Measurements from ENCODE around the gene PRKCE. TPM values are rescaled to one million over a fixed set of nuclear protein-coding genes. Genes with fewer than 3 reads are reported as not detected.

The PRKCE gene
- total RNA-seq, 2 experiments from 2014 or later, result 24.9 to 26.2 TPM

GRCh38 chr2:45890819-45891218 is 239.3 kb downstream of the PRKCE start:
- CTCF ChIA-PET, result no interaction called here
- Histone ChIP-seq H3K36me3 (ENCODE audit: insufficient read depth, low read length) (no peaks in the 10 kb centered on the region), H3K4me1 (ENCODE audit: insufficient read depth, low read length) (peaks cover 33% of the 10 kb centered on the region), H3K4me3 (ENCODE audit: low read length) (no peak overlapping the region), H3K9me3 (ENCODE audit: control insufficient read depth in 1 of 2, insufficient read depth in 1 of 2, low read length in 2 of 2) (no peaks in the 10 kb centered on the region), H3K27me3 (ENCODE audit: control insufficient read depth in 1 of 2, insufficient read depth in 2 of 2, low read length in 2 of 2) (no peaks in the 10 kb centered on the region), H3K27ac (ENCODE audit: low read depth in 1 of 2, low read length in 2 of 2) (peak overlapping the region in 1 of 2 donors; percentile 34)
- peaks cover 61% of the 10 kb centered on the region for H3K4me1 Mint-ChIP-seq (ENCODE audit: low read depth)
- DNase-seq (peak in 8 of 14 experiments; percentile 2 to 62 (median 26)), ATAC-seq (ENCODE audit: poor library complexity) (peak; percentile 64)
- no peaks in the 10 kb centered on the region for H3K27me3 Mint-ChIP-seq
- H3K27ac Mint-ChIP-seq, result peak overlapping the region; percentile 71
- POLR2A ChIA-PET, result interaction anchor here (0.8 to 1.6 kb wide), 3 partner anchors 31 to 240 kb away, joined by 4 to 5 read pairs (median 4); partner anchors contain the start of gene PRKCE
- no peak for TF ChIP-seq CTCF (IDR thresholded peaks at IDR 0.05)
- H3K9me3 Mint-ChIP-seq, result no peaks in the 10 kb centered on the region
- H3K4me3 Mint-ChIP-seq, result peak overlapping the region; percentile 58
- intact Hi-C loops (cut with DNase I, micrococcal nuclease), result loop anchor here in 1 of 2 experiments (2.0 kb wide), 1 partner anchor 30 kb away; no protein-coding TSS in a partner anchor
- no peaks in the 10 kb centered on the region for H3K36me3 Mint-ChIP-seq (ENCODE audit: low read depth)

DNA sequence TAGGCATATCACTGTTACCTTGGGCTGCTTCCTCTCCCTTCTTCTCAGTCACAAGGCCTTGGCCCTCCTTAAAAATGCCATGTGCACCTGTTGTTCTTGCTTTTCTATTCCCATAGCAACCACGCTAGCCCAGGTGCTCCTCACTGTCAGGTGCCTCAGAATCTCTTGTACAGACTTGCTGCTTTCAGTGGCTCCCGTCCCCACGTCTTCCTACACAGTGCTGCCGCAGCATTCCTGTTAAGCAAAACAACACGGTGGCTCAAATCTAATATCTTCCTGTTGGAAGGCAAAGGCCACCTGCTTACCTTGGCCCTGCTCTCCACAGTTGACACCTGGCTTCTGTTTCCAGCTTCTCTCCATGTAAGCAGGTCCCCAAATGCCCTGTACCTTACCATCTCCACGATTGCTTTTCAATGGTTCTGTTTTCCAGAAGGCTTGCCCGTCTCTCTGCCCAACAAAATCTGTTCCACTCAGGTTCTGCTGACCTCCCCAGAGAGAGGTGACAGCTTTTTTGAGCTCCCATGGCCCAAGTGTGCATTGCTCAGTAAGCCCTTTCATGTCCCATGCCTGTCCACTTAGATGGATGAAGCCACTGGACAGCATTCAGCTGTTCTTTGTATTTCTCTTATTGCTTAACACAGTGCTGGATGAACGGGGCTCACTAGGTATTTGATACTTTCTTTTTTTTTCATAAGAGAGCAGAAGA is 240.4 kb downstream of the PRKCE start:
- intact Hi-C loops (cut with DNase I, micrococcal nuclease), result loop anchor here in 1 of 2 experiments (2.0 kb wide), 1 partner anchor 31 kb away; no protein-coding TSS in a partner anchor
- H3K27ac ChIP-seq (ENCODE audit: low read depth in 1 of 2, low read length in 2 of 2), result no peak overlapping the region
- DNase-seq, result peak in 1 of 14 experiments; percentile 27

GRCh38 chr2:45892425-45892745 is 240.9 kb downstream of the PRKCE start:
- intact Hi-C loops (cut with DNase I, micrococcal nuclease), result no loop called here
- Mint-ChIP-seq H3K4me3 (no peak overlapping the region), H3K27ac (peak overlapping the region; percentile 71), H3K27me3 (no peaks in the 10 kb centered on the region), H3K9me3 (no peaks in the 10 kb centered on the region), H3K4me1 (ENCODE audit: low read depth) (peaks cover 56% of the 10 kb centered on the region), H3K36me3 (ENCODE audit: low read depth) (no peaks in the 10 kb centered on the region)
- Histone ChIP-seq H3K9me3 (ENCODE audit: control insufficient read depth in 1 of 2, insufficient read depth in 1 of 2, low read length in 2 of 2) (no peaks in the 10 kb centered on the region), H3K36me3 (ENCODE audit: insufficient read depth, low read length) (no peaks in the 10 kb centered on the region), H3K27me3 (ENCODE audit: control insufficient read depth in 1 of 2, insufficient read depth in 2 of 2, low read length in 2 of 2) (no peaks in the 10 kb centered on the region), H3K4me1 (ENCODE audit: insufficient read depth, low read length) (peaks cover 33% of the 10 kb centered on the region), H3K27ac (ENCODE audit: low read depth in 1 of 2, low read length in 2 of 2) (no peak overlapping the region), H3K4me3 (ENCODE audit: low read length) (no peak overlapping the region)
- ChIA-PET POLR2A (no interaction called here), CTCF (no interaction called here)
- no peak for ATAC-seq (ENCODE audit: poor library complexity)
- no peak for TF ChIP-seq CTCF (IDR thresholded peaks at IDR 0.05)
- DNase-seq, result no peak

More for the DNA sequence above, 240.4 kb downstream of the PRKCE start:
- Mint-ChIP-seq H3K36me3 (ENCODE audit: low read depth) (no peaks in the 10 kb centered on the region), H3K4me1 (ENCODE audit: low read depth) (peaks cover 61% of the 10 kb centered on the region), H3K27me3 (no peaks in the 10 kb centered on the region), H3K4me3 (peak overlapping the region; percentile 17), H3K27ac (peak overlapping the region; percentile 71), H3K9me3 (no peaks in the 10 kb centered on the region)
- Histone ChIP-seq H3K27me3 (ENCODE audit: control insufficient read depth in 1 of 2, insufficient read depth in 2 of 2, low read length in 2 of 2) (no peaks in the 10 kb centered on the region), H3K4me1 (ENCODE audit: insufficient read depth, low read length) (peaks cover 33% of the 10 kb centered on the region), H3K4me3 (ENCODE audit: low read length) (no peak overlapping the region), H3K36me3 (ENCODE audit: insufficient read depth, low read length) (no peaks in the 10 kb centered on the region), H3K9me3 (ENCODE audit: control insufficient read depth in 1 of 2, insufficient read depth in 1 of 2, low read length in 2 of 2) (no peaks in the 10 kb centered on the region)
- ChIA-PET POLR2A (interaction anchor here (1.6 kb wide), 1 partner anchor 32 kb away, joined by 4 read pairs; no protein-coding TSS in a partner anchor), CTCF (no interaction called here)
- no peak for TF ChIP-seq CTCF (IDR thresholded peaks at IDR 0.05)
- no peak for ATAC-seq (ENCODE audit: poor library complexity)
